ENCODE results near the gene PAIP2. TPM values are rescaled to one million over a fixed set of nuclear protein-coding genes. Genes with fewer than 3 reads are reported as not detected.

The PAIP2 gene
- total RNA-seq, 2 donors from 2014 or later = 29.0 to 54.2 TPM

- Histone ChIP-seq H3K27ac (peak overlapping the region in 3 of 4 donors; percentile 6 to 47 (median 46)), H3K36me3 (replicated peaks in 1 of 2; ENCODE audit: insufficient read depth in 1 of 2, low read depth in 2 of 2) (no peaks in the 10 kb centered on the region), H3K9me3 (no peaks in the 10 kb centered on the region), H3K4me3 (no peak overlapping the region), H3K27me3 (no peaks in the 10 kb centered on the region), H3K4me1 (peaks cover 11% of the 10 kb centered on the region)
- intact Hi-C loops (cut with DNase I) = no loop called here
- ATAC-seq (peak; percentile 25), DNase-seq (no peak)
- TF ChIP-seq POLR2A (IDR thresholded peaks at IDR 0.05) = no peak
- TF ChIP-seq, protein P1, sequence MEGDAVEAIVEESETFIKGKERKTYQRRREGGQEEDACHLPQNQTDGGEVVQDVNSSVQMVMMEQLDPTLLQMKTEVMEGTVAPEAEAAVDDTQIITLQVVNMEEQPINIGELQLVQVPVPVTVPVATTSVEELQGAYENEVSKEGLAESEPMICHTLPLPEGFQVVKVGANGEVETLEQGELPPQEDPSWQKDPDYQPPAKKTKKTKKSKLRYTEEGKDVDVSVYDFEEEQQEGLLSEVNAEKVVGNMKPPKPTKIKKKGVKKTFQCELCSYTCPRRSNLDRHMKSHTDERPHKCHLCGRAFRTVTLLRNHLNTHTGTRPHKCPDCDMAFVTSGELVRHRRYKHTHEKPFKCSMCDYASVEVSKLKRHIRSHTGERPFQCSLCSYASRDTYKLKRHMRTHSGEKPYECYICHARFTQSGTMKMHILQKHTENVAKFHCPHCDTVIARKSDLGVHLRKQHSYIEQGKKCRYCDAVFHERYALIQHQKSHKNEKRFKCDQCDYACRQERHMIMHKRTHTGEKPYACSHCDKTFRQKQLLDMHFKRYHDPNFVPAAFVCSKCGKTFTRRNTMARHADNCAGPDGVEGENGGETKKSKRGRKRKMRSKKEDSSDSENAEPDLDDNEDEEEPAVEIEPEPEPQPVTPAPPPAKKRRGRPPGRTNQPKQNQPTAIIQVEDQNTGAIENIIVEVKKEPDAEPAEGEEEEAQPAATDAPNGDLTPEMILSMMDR (IDR thresholded peaks at IDR 0.05) = no peak
- WGBS, 2 donors = 73 to 77% methylated on average over 9 of the region's 9 CpGs
These were observed 73.0 kb downstream of the PAIP2 start for GRCh38 chr5:139414581-139415130.

DNA sequence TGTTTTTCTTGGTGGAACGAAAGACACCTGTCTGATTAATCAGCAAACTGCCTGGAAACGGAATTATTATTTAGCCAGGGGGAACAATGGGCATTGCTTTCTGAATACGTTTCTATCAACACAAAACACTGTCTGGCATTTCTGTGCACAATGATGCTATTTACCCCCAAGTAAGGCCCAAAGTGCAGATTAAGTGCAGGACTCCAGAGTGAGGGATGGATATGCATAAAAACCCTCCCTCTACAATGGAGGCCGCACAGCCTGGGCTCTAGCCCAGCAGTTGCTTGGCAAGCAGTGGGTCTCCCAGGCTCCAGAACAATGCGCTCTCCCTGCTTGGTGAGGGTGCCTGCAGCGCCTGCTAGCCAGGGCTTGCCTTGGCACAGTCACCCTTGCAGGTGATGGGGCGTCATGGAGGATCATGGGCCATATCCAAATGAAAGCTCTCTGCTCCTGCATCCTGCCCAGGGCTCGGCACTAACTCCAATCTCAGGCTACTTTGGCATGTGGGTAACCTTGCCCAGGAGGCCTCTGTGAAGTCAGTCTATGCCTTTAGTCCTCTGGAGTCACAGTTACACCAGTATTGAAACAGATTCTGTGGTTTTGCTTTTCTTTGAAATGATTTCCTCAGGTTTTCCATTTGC is 73.7 kb downstream of the PAIP2 start:
- Histone ChIP-seq H3K27me3 (no peaks in the 10 kb centered on the region), H3K4me3 (no peak overlapping the region), H3K9me3 (no peaks in the 10 kb centered on the region), H3K36me3 (replicated peaks in 1 of 2; ENCODE audit: insufficient read depth in 1 of 2, low read depth in 2 of 2) (no peaks in the 10 kb centered on the region), H3K27ac (peak overlapping the region in 2 of 4 donors; percentile 46 to 47), H3K4me1 (peaks cover 11% of the 10 kb centered on the region)
- TF ChIP-seq, protein P1 (IDR thresholded peaks at IDR 0.05) = no peak
- peak in 1 of 3 donors; percentile 12 for TF ChIP-seq POLR2A (IDR thresholded peaks at IDR 0.05)
- intact Hi-C loops (cut with DNase I) = no loop called here
- ATAC-seq = peak; percentile 62
- DNase-seq = peak in 1 of 4 donors; percentile 35
- WGBS, 2 donors = 50 to 63% methylated on average over 5 to 8 of the region's 8 CpGs

DNA sequence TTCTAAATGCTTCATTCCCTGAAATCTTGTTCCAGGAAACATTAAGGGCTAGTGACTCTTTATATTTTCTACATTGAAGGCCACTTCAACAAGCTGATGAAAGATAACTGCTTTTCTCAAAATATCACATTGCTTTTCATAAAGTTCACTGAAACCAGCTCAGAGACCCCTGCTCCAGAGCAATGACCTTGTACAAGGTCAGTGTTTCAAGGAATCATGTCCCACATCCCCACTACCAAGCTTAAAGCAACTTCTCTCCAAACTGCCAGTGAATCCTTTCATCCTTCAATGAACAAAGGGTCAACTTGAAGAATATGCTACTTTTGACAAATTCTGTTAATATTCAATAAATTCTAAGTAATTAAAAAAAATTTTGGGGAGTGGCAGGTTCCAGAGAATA is 74.2 kb downstream of the PAIP2 start:
- intact Hi-C loops (cut with DNase I) = no loop called here
- ATAC-seq = no peak
- no peaks in the 10 kb centered on the region for H3K36me3 ChIP-seq (replicated peaks in 1 of 2; ENCODE audit: insufficient read depth in 1 of 2, low read depth in 2 of 2)

DNA sequence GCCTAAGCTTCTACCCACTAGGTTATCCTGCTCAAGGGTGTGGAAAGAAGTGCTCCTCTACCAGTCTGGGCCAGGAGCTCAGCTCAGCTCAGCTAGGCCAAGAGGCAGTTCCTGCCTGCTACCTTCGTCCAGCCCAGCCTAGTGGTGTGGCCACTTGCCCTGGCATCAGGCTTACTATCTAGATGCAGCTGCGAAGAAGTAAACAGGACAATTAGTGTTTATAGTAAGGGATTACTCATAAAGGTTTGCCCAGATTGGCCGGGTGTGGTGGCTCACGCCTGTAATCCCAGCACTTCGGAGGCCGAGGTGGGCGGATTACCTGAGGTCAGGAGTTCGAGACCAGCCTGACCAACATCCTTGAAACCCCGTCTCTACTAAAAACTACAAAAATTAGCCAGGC is 75.0 kb downstream of the PAIP2 start:
- DNase-seq (no peak), ATAC-seq (no peak)
- Histone ChIP-seq H3K9me3 (no peaks in the 10 kb centered on the region), H3K27me3 (no peaks in the 10 kb centered on the region), H3K4me1 (peaks cover 11% of the 10 kb centered on the region), H3K27ac (peak overlapping the region in 1 of 4 donors; percentile 46), H3K36me3 (replicated peaks in 1 of 2; ENCODE audit: insufficient read depth in 1 of 2, low read depth in 2 of 2) (no peaks in the 10 kb centered on the region), H3K4me3 (no peak overlapping the region)
- WGBS, 2 donors = 84 to 90% methylated on average over 9 of the region's 9 CpGs
- TF ChIP-seq, protein P1 (IDR thresholded peaks at IDR 0.05) = no peak
- TF ChIP-seq POLR2A (IDR thresholded peaks at IDR 0.05) = no peak
- intact Hi-C loops (cut with DNase I) = no loop called here

More for the DNA sequence above, 74.2 kb downstream of the PAIP2 start:
- Histone ChIP-seq H3K9me3 (no peaks in the 10 kb centered on the region), H3K4me3 (no peak overlapping the region), H3K27ac (peak overlapping the region in 2 of 4 donors; percentile 46 to 47), H3K4me1 (peaks cover 11% of the 10 kb centered on the region), H3K27me3 (no peaks in the 10 kb centered on the region)
- no peak for TF ChIP-seq POLR2A (IDR thresholded peaks at IDR 0.05)
- TF ChIP-seq, protein P1 (IDR thresholded peaks at IDR 0.05) = no peak
- DNase-seq = no peak

- H3K27ac ChIP-seq = no peak overlapping the region
- 55 to 60% methylated on average over 4 of the region's 4 CpGs for WGBS, 2 donors
- no peaks in the 10 kb centered on the region for H3K36me3 ChIP-seq (replicated peaks in 1 of 2; ENCODE audit: insufficient read depth in 1 of 2, low read depth in 2 of 2)
These were observed 75.6 kb downstream of the PAIP2 start for GRCh38 chr5:139417214-139417613.

More at GRCh38 chr5:139417214-139417613, 75.6 kb downstream of the PAIP2 start:
- Histone ChIP-seq H3K27me3 (no peaks in the 10 kb centered on the region), H3K4me1 (peaks cover 11% of the 10 kb centered on the region), H3K9me3 (no peaks in the 10 kb centered on the region), H3K4me3 (no peak overlapping the region)
- ATAC-seq (no peak), DNase-seq (no peak)
- TF ChIP-seq, protein P1 (IDR thresholded peaks at IDR 0.05) = no peak
- no peak for TF ChIP-seq POLR2A (IDR thresholded peaks at IDR 0.05)
- intact Hi-C loops (cut with DNase I) = no loop called here
